GM18867 (cell line): ENCODE data around the gene NRP1.

Experiments used
- ATAC-seq: cut with Tn5 transposase; IDR thresholded peaks from one replicate; pipeline ENCODE4 v1.9.1; 2021; ENCODE audit warnings: mild to moderate bottlenecking, moderate library complexity; ENCODE audit not compliant: unreplicated experiment

The NRP1 gene

DNA sequence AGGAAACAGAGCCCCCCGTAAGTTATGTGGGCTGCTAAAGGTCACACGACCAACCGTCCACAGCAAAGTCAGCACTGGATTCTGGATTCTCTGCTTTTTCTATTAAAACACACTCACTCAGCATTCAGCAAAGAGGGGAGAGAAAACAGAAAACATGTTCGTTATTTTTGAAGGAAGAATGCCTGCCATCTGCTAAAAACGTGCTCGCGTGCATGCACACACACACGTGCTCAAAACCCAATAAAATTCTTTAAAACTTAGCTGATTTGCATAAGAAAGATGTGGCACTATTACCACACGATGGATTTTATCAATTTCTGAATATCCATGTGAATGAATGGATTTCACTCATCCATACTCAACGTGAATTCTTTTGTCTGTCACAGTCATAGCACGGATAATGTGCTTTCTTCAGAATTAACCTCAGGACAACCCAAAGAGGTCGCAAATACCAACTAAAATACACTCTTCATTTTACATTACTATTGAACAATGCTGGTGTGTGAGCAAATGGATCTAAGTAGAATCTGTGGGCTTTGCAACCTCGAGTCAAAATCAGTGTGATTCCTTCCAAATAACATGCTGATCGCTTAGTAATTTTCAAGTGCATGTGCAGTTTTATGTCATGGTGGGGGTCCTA, 40.8 kb downstream of the NRP1 start:
- no peak for ATAC-seq

DNA sequence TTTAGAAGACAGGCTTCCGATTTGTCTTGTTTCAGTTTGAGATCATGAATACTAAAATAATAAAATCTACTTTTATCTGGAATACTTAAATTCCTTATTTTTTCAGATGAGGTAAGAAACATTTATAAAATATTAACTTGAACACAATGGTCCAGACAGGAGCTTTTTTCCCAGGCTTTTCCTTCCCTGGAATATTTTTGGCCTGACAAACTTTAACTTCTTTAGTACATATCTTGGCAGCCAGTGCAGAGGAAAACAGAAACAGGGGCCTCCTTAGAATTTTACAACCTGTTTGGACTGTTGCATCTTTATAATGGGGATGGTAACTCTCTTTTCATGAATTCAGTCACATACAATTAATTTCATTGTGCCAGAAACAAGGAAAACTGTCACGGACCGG, 41.4 kb downstream of the NRP1 start:
- no peak for ATAC-seq

GRCh38 chr10:33291053-33291592, 43.3 kb downstream of the NRP1 start:
- no peak for ATAC-seq

DNA sequence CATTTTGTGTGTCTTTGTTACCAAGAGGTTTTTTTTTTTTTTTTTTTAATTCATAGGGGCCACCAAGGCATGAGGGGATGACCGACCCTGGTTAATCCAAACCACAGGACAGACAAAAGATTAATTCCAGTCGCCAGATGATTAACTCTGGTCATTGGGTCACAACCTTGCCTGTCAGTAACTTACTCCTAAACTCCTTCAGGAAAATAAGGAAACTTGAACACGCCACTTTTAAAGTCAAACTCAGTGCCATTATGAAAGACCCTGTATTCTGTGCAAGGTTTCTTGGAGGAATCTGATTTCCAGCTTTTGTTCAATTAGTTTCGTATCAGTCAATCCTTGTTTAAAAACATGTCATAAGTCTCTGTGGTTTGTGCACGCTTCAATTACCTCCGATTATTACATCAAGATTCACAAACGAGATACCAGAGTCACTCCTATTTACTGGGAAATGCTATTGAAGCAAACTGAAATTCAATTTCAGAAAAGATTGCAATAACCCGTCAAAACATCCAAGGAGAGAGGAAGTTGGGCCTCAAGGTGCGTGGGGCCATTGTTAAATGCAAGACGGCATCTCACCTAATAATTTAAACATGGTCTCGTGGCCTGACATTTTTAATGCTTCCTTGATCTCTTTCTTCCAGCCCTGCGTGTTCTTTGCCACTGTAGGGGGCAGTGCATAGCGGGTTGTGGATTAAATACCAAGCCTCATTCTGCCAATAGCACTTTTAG, 44.0 kb downstream of the NRP1 start:
- ATAC-seq = no peak

DNA sequence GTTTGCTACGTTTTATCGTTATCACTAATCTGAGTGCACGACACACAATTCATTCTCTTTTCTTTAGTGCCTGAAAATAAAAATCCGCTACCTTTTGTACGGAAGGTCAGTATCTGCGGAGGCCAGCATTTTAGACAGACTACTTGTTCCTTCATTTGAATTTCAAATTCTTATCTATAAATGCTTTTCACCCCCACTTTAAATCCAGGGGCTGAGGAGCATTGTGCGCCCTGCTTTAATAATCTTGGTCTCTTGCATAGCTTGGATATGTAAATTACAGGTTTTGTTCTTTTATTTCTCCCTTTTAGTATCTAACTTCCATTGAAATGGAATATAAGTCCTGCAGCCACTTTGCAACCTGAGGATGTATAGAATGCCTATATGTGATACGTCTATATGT, 44.7 kb downstream of the NRP1 start:
- no peak for ATAC-seq

DNA sequence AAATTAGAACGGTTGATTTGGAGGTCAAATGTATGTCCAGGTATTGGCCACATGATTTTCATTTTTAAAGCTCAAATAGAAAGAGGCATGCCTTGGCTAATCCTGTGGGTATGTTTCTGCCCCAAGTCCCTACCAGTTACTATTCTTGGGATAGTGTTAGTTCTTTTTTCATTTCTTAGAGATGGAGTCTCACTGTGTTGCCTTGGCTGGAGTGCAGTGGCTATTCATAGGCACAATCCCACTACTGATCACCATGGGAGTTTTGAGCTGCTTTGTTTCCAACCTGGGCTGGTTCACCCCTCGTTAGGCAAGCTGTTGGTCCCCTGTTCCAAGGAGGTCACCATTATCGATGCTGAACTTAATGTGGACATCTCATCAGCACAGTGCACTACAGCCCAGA, 46.3 kb downstream of the NRP1 start:
- no peak for ATAC-seq

- no peak for ATAC-seq
These were observed 47.4 kb downstream of the NRP1 start for GRCh38 chr10:33287112-33287511.

DNA sequence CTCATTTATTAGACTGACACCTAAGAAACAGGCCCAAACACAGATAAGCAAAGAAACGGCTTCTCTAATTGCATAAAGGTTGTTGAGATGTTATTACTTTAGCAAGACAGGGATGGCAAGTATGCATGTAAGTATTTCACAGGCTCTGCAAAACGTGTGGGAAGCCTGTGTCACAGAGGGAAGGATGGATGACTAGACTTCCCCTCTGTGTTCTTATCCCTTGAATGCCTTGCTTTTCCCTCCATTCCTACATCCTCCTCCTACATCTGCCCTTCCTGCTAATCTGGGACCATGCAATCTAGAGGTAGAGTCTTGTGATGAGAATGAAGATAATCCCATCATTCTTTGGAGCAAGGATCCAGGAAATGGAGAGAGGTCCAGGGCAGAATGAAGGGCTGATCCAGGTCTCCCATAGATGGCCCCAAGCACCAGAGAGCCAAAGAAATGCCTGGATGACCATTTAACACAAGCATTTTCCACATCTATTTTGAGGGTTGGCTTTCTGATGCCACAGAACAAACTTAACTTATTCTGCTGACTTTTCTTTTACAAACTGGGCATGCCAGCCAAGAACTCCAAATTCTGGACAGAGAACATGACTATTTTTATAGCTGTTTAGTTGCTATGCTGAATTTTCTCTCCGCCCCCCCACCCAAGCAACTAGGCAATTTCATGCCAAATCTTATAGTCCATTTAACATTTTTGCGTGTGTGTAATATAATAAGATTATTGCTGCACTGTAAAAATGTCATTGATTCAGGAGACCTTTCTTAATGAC, 48.1 kb downstream of the NRP1 start:
- no peak for ATAC-seq

- ATAC-seq = no peak
These were observed 49.5 kb downstream of the NRP1 start for GRCh38 chr10:33284945-33285344.

- no peak for ATAC-seq
These were observed 54.5 kb downstream of the NRP1 start for GRCh38 chr10:33279811-33280602.

DNA sequence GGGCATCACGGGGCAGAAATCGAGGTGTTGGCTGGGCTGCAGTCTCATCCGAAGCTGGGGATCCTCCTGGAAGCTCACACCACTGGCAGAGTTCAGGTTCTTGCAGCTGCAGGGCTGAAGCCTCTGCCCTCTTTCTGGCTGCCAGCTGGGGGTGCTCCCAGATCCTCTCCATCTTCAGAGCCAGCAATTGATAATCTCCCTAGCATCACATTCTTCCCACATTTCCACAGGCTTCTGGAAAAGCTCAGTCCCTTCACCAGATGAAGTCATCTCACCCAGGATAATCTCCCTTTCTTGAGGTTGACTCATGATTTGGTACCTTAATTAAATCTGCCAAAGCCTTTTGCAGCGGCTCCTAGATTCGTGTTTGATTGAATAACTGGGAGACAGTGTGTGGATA, 55.2 kb downstream of the NRP1 start:
- no peak for ATAC-seq

DNA sequence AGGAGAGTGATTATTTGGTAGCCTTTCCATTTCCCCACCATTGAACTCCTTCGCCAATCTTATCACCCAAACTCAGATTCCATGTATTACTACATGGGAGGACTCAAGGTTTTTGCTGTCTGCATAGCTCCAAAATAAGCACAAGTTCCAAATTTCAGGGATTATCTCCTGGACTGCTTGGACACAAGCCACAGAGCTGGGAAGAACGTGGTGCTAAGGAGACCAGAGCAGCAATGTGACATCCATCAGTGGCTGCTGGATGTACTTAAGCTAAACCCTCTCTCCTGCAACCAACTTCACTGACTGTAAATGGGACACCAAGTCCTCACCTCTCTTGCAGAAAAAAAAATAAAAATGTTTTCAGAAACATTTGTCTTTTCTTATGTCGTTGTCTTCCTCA, 56.3 kb downstream of the NRP1 start:
- ATAC-seq = no peak

- no peak for ATAC-seq
These were observed 57.3 kb downstream of the NRP1 start for GRCh38 chr10:33277135-33277536.

DNA sequence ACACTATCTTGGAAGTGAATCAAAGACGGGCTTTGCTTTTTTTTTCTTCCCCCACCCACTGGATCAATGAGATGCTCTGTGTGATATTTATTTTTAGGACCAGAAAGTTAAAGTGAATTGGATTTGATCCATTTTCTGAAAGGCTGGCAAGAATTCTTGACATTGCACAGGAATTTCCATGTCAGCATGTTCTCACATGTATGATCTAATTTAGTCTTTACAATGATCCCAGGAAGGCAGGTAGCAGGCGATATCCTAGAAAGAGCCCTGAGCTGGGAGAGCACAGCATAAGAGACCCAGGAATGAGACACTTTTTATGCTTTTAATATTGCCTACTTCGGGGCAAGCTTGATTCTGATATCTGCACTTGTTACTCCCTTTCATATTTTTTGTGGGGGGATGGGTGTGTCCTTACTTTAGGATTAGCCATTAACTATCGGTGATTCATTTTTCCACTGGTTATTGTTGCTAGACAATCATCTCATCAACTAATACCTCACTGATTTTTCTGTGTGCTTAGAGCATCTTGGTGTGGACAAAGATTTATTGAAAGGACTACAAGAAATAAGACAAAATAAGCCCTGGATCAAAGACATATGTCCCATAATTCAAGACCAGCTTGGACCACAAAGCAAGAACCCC, 58.1 kb downstream of the NRP1 start:
- no peak for ATAC-seq

- ATAC-seq = no peak
These were observed 60.2 kb downstream of the NRP1 start for GRCh38 chr10:33274096-33274785.

DNA sequence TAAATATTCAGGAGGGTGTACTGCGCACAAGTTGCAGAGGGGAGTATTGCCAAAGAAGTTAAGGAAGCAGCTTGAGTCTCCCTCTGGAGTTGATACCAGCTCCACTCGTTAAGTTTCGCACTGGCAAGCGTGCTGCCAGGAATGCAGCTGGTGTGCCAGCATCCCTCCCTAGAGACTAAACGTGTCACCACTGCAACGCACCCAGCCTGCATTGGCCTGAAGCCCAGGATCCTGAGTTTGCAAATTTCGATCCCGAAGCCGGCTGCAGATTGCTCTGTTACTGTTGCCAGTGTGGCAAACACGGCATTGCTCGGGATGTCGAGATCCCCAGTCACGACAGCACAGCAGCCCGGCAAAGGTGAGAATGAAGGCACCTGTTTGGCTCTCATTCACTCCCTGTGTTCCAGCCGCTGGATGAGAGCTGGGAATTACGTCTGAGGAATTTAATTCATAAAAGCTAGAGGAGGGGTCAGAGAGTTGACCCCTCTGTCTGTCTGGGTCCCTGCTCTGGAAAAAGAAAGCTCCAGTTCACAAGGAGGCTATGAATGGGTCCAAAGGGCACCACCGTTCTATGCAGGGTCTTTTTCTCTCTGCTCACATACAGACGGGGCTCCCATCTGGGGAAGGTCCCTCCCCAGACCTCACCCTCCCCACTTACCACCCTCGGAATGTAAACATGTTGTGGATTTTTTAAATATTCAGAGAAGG, 61.0 kb downstream of the NRP1 start:
- ATAC-seq = no peak

- no peak for ATAC-seq
These were observed 61.8 kb downstream of the NRP1 start for GRCh38 chr10:33272635-33273034.

GRCh38 chr10:33271969-33272583, 62.4 kb downstream of the NRP1 start:
- no peak for ATAC-seq

DNA sequence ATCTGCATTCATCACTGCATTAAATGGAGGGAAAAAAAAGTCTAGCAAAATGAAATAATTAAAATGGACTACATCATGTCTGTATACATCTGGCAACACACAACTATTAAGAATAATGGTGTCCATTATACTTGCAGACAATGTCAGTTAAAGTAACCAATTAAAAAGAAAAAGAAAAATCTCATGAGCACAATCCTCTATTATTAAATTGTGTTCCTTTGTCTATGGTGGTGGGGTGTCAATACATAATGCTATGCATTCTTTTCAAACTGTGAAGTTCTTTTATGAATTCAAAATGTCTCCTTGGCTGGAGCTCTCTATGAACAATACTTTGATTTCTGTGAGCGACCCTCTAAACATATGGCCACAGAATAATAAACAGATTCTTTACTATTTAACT, 63.5 kb downstream of the NRP1 start:
- ATAC-seq = no peak
